ENCODE results near the gene MGMT.

GRCh38 chr10:129764901-129765663 is 298.0 kb downstream of the MGMT start:
- TF ChIP-seq MAX (IDR thresholded peaks at IDR 0.05; ENCODE audit: low read depth), result no peak
- no peak for TF ChIP-seq CTCF (IDR thresholded peaks at IDR 0.05)
- no peak for TF ChIP-seq TCF12 (IDR thresholded peaks at IDR 0.05)
- no peak for TF ChIP-seq SMC3 (IDR thresholded peaks at IDR 0.05; ENCODE audit: low read depth, low read length)
- TF ChIP-seq NRF1 (IDR thresholded peaks at IDR 0.05; ENCODE audit: low read depth, low read length), result no peak
- TF ChIP-seq GATA2 (CRISPR knock-in tag; IDR thresholded peaks at IDR 0.05), result no peak
- TF ChIP-seq GABPA (IDR thresholded peaks at IDR 0.05; ENCODE audit: low read depth), result no peak
- no peak for TF ChIP-seq USF2 (IDR thresholded peaks at IDR 0.05; ENCODE audit: borderline replicate concordance, low read depth, low read length)

Data from SK-N-SH (cell line).